Medulla oblongata (tissue), 1 donor: ENCODE data around the gene MCEMP1.

Source experiments
- DNase-seq: peaks from one replicate; pipeline ENCODE4 v3.0.0-alpha.2; 2015; ENCODE audit errors: extremely low spot score

MCEMP1 gene

GRCh38 chr19:7729211-7729610 is 52.3 kb downstream of the MCEMP1 start:
- DNase-seq = no peak
